Esophagus muscularis mucosa (tissue), 4 donors: Measurements from ENCODE around the gene BMP6.

Experiments
- EP300 ChIP-seq: sonication (generic); formaldehyde crosslinking; IDR thresholded peaks from one replicate; pipeline ENCODE4 v1.6.1; 2017; ENCODE audit warnings: antibody characterized with exemption
- POLR2A ChIP-seq: fragments of 450-650 bp; IDR thresholded peaks from one replicate; pipeline ENCODE4 v1.6.1; 2017; ENCODE audit warnings: antibody characterized with exemption, moderate library complexity, mild to moderate bottlenecking, low read depth
- POLR2AphosphoS5 ChIP-seq, 2 donors: sonication (generic); formaldehyde crosslinking; IDR thresholded peaks; one replicate each; pipeline ENCODE4 v1.6.1; 2017; ENCODE audit warnings: antibody characterized with exemption in 2 of 2
- TF ChIP-seq, protein P1 (sequence below), 3 experiments: fragments of 200-600 bp in 2 of 3; fragments of 450-650 bp in 1 of 3; sonication (generic) in 2 of 3; IDR thresholded peaks; one replicate each; pipeline ENCODE4 v1.5.1; 2017 to 2019; ENCODE audit warnings: antibody characterized with exemption in 3 of 3, mild to moderate bottlenecking in 2 of 3, moderate library complexity in 1 of 3

DNA sequence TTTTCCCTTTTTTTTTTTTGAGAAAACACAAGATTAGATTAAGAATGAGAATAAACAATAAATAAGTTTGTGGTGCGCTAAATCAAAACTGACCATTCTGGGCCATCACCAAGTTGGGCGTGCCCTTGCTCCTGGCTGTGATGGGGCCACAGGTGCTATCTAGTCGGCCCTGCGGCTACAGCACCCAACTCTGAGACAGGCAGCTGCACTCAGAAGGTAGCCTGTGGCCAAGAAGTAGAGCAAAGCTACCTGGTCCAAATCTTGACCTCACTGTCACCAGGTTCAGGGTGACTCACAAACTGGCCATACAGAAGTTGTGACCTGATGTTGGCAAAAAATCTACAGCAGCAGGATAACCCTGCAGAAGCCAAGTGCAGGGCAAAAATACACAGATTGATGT, 181.3 kb downstream of the BMP6 start:
- TF ChIP-seq, protein P1, sequence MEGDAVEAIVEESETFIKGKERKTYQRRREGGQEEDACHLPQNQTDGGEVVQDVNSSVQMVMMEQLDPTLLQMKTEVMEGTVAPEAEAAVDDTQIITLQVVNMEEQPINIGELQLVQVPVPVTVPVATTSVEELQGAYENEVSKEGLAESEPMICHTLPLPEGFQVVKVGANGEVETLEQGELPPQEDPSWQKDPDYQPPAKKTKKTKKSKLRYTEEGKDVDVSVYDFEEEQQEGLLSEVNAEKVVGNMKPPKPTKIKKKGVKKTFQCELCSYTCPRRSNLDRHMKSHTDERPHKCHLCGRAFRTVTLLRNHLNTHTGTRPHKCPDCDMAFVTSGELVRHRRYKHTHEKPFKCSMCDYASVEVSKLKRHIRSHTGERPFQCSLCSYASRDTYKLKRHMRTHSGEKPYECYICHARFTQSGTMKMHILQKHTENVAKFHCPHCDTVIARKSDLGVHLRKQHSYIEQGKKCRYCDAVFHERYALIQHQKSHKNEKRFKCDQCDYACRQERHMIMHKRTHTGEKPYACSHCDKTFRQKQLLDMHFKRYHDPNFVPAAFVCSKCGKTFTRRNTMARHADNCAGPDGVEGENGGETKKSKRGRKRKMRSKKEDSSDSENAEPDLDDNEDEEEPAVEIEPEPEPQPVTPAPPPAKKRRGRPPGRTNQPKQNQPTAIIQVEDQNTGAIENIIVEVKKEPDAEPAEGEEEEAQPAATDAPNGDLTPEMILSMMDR (IDR thresholded peaks at IDR 0.05) = no peak
- TF ChIP-seq POLR2A = no peak
- no peak for TF ChIP-seq EP300
- no peak for TF ChIP-seq POLR2AphosphoS5 (IDR thresholded peaks at IDR 0.05)
